ENCODE data around the gene ASPHD1. TPM values are rescaled to one million over a fixed set of nuclear protein-coding genes. Genes with fewer than 3 reads are reported as not detected.

ASPHD1 gene
- total RNA-seq, 6 experiments from 2014 or later = 5.1 to 15.9 (median 14.1) TPM

- peaks cover 5% of the 10 kb centered on the region for H3K27me3 Mint-ChIP-seq (ENCODE audit: insufficient read depth)
- H3K4me3 Mint-ChIP-seq = no peak overlapping the region
- TF ChIP-seq CTCF (IDR thresholded peaks at IDR 0.05) = no peak
- peaks cover 21% of the 10 kb centered on the region for H3K36me3 Mint-ChIP-seq (ENCODE audit: low read depth)
- no peak overlapping the region for H3K27ac Mint-ChIP-seq
- peaks cover 37% of the 10 kb centered on the region for H3K4me1 Mint-ChIP-seq (ENCODE audit: low read depth)
- DNase-seq = no peak
- H3K9me3 Mint-ChIP-seq = no peaks in the 10 kb centered on the region
Observed at GRCh38 chr16:29858149-29858849, 42.0 kb upstream of the ASPHD1 start.

GRCh38 chr16:29858974-29859373 is 41.3 kb upstream of the ASPHD1 start:
- Mint-ChIP-seq H3K27me3 (ENCODE audit: insufficient read depth) (peaks cover 5% of the 10 kb centered on the region), H3K9me3 (no peaks in the 10 kb centered on the region)

GRCh38 chr16:29860218-29860617 is 40.1 kb upstream of the ASPHD1 start:
- peaks cover 37% of the 10 kb centered on the region for H3K4me1 Mint-ChIP-seq (ENCODE audit: low read depth)
- TF ChIP-seq CTCF (IDR thresholded peaks at IDR 0.05) = no peak
- H3K27me3 Mint-ChIP-seq (ENCODE audit: insufficient read depth) = peaks cover 5% of the 10 kb centered on the region
- no peaks in the 10 kb centered on the region for H3K9me3 Mint-ChIP-seq
- H3K36me3 Mint-ChIP-seq (ENCODE audit: low read depth) = peaks cover 21% of the 10 kb centered on the region
- H3K27ac Mint-ChIP-seq = no peak overlapping the region
- DNase-seq = no peak
- no peak overlapping the region for H3K4me3 Mint-ChIP-seq

More at GRCh38 chr16:29858974-29859373, 41.3 kb upstream of the ASPHD1 start:
- H3K36me3 Mint-ChIP-seq (ENCODE audit: low read depth) = peaks cover 21% of the 10 kb centered on the region
- no peak for TF ChIP-seq CTCF (IDR thresholded peaks at IDR 0.05)
- no peak overlapping the region for H3K4me3 Mint-ChIP-seq
- no peak overlapping the region for H3K27ac Mint-ChIP-seq
- H3K4me1 Mint-ChIP-seq (ENCODE audit: low read depth) = peaks cover 37% of the 10 kb centered on the region
- DNase-seq = no peak

- Mint-ChIP-seq H3K27ac (peak overlapping the region; percentile 73), H3K9me3 (no peaks in the 10 kb centered on the region), H3K4me1 (ENCODE audit: low read depth) (peaks cover 26% of the 10 kb centered on the region), H3K36me3 (ENCODE audit: low read depth) (peaks cover 21% of the 10 kb centered on the region), H3K4me3 (peak overlapping the region; percentile 99), H3K27me3 (ENCODE audit: insufficient read depth) (peaks cover 1% of the 10 kb centered on the region; the same call in 1 of the 2 replicates)
- no peak for DNase-seq
- TF ChIP-seq CTCF (IDR thresholded peaks at IDR 0.05) = no peak; the same call in 1 of the 2 replicates
Observed at GRCh38 chr16:29862383-29862883, 37.9 kb upstream of the ASPHD1 start.

GRCh38 chr16:29862884-29863668 is 37.2 kb upstream of the ASPHD1 start, which contains the start of gene CDIPT:
Gene CDIPT, minus strand, starts transcription at chr16:29863226. Its CDS starts 369 bp downstream, at chr16:29862857.
- H3K4me1 Mint-ChIP-seq (ENCODE audit: low read depth) = peaks cover 23% of the 10 kb centered on the region
- H3K36me3 Mint-ChIP-seq (ENCODE audit: low read depth) = peaks cover 21% of the 10 kb centered on the region
- DNase-seq = peak; percentile 91
- TF ChIP-seq CTCF (IDR thresholded peaks at IDR 0.05) = peak; percentile 64
- peak within 1 kb of the TSS; percentile 99 for H3K4me3 Mint-ChIP-seq
- H3K27me3 Mint-ChIP-seq (ENCODE audit: insufficient read depth) = peaks cover 1% of the 10 kb centered on the region; the same call in 1 of the 2 replicates
- H3K27ac Mint-ChIP-seq = peak within 1 kb of the TSS; percentile 99
- H3K9me3 Mint-ChIP-seq = no peaks in the 10 kb centered on the region
